ENCODE results near the gene ZIC5. TPM values are rescaled to one million over a fixed set of nuclear protein-coding genes. Genes with fewer than 3 reads are reported as not detected.

The ZIC5 gene
- total RNA-seq, 1 experiment from 2014 or later: not detected

GRCh38 chr13:99935772-99936171 is 35.8 kb downstream of the ZIC5 start:
- Histone ChIP-seq H3K4me1 (replicated peaks) (no peaks in the 10 kb centered on the region), H3K27me3 (replicated peaks) (peaks cover 92% of the 10 kb centered on the region), H3K36me3 (no peaks in the 10 kb centered on the region), H3K9me3 (replicated peaks) (peaks cover 13% of the 10 kb centered on the region), H3K4me3 (no peak overlapping the region), H3K27ac (no peak overlapping the region)
- DNase-seq (ENCODE audit: low read depth in 1 of 2, low spot score in 2 of 2): no peak

- H3K27ac ChIP-seq: no peak overlapping the region
- peaks cover 77% of the 10 kb centered on the region for H3K27me3 ChIP-seq (replicated peaks)
- no peak overlapping the region for H3K4me3 ChIP-seq
- no peak for DNase-seq (ENCODE audit: low read depth in 1 of 2, low spot score in 2 of 2)
- H3K36me3 ChIP-seq: no peaks in the 10 kb centered on the region
- no peaks in the 10 kb centered on the region for H3K4me1 ChIP-seq (replicated peaks)
- H3K9me3 ChIP-seq (replicated peaks): peaks cover 13% of the 10 kb centered on the region
These were observed 38.7 kb downstream of the ZIC5 start for GRCh38 chr13:99932912-99933311.

- no peak for DNase-seq (ENCODE audit: low read depth in 1 of 2, low spot score in 2 of 2)
- H3K36me3 ChIP-seq: no peaks in the 10 kb centered on the region
- H3K4me3 ChIP-seq: no peak overlapping the region
- peaks cover 77% of the 10 kb centered on the region for H3K27me3 ChIP-seq (replicated peaks)
- no peak overlapping the region for H3K27ac ChIP-seq
- H3K4me1 ChIP-seq (replicated peaks): 0 out of 2 replicates have a peak, but pooled peaks cover 3% of the 10 kb centered on the region
- H3K9me3 ChIP-seq (replicated peaks): peaks cover 9% of the 10 kb centered on the region
These were observed 40.6 kb downstream of the ZIC5 start for GRCh38 chr13:99930925-99931324.

DNA sequence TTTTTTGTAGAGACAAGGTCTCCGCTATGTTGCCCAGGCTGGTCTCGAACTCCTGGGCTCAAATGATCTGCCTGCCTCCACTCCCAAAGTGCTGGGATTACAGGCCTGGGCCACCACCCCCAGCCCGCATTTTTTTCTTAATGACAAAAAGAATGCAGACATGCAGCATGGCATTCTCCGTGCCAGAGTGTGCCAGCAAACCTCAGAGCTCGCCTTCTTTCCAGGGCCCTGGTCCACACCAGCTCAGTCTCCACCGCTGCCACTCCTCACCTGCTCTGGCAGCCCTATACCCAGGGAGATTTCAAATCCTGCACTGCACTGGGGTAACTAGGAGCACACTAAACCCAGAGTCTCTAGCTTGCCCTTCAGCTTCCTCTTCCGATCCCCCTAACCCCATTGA is 41.7 kb downstream of the ZIC5 start:
- 0 out of 2 replicates have a peak, but pooled peaks cover 3% of the 10 kb centered on the region for H3K4me1 ChIP-seq (replicated peaks)
- no peak for DNase-seq (ENCODE audit: low read depth in 1 of 2, low spot score in 2 of 2)
- peaks cover 7% of the 10 kb centered on the region for H3K9me3 ChIP-seq (replicated peaks)
- H3K27ac ChIP-seq: no peak overlapping the region
- no peak overlapping the region for H3K4me3 ChIP-seq
- H3K36me3 ChIP-seq: no peaks in the 10 kb centered on the region
- H3K27me3 ChIP-seq (replicated peaks): peaks cover 77% of the 10 kb centered on the region

GRCh38 chr13:99926014-99926731 is 45.4 kb downstream of the ZIC5 start:
- Histone ChIP-seq H3K4me1 (replicated peaks) (0 out of 2 replicates have a peak, but pooled peaks cover 3% of the 10 kb centered on the region), H3K27me3 (replicated peaks) (peaks cover 75% of the 10 kb centered on the region), H3K9me3 (replicated peaks) (peaks cover 3% of the 10 kb centered on the region), H3K4me3 (no peak overlapping the region), H3K36me3 (no peaks in the 10 kb centered on the region), H3K27ac (no peak overlapping the region)
- DNase-seq (ENCODE audit: low read depth in 1 of 2, low spot score in 2 of 2): no peak

DNA sequence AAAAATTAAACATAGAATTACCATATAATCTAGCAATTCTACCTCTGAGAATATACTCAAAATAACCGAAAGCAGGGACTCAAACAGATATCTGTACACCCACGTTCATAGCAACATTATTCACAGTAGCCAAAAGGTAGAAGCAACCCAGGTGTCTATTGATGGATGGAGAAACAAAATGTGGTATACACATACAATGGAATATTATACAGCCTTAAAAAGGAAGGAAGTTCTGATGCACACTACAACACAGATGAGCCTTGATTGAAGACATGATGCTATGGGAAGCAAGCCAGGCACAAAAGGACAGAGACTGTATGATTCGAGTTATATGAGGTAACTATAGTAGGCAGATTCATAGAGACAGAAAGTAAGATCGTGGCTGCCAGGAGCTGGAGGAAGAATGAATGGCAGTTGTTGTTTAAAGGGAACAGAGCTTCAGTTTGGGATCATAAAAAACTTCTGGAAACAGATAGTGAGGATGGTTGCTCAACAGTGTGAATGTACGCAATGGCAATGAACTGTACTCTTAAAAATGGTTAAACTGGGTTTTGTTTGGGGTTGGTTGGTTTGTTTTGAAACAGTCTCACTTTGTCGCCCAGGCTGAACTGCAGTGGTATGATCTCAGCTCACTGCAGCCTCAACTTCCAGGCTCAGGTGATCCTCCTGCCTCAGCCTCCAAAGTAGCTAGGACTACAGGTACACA is 47.5 kb downstream of the ZIC5 start:
- H3K27me3 ChIP-seq (replicated peaks): peaks cover 73% of the 10 kb centered on the region
- 0 out of 2 replicates have a peak, but pooled peaks cover 3% of the 10 kb centered on the region for H3K4me1 ChIP-seq (replicated peaks)
- H3K27ac ChIP-seq: no peak overlapping the region
- no peak for DNase-seq (ENCODE audit: low read depth in 1 of 2, low spot score in 2 of 2)
- peaks cover 3% of the 10 kb centered on the region for H3K9me3 ChIP-seq (replicated peaks)
- no peak overlapping the region for H3K4me3 ChIP-seq
- H3K36me3 ChIP-seq: no peaks in the 10 kb centered on the region

DNA sequence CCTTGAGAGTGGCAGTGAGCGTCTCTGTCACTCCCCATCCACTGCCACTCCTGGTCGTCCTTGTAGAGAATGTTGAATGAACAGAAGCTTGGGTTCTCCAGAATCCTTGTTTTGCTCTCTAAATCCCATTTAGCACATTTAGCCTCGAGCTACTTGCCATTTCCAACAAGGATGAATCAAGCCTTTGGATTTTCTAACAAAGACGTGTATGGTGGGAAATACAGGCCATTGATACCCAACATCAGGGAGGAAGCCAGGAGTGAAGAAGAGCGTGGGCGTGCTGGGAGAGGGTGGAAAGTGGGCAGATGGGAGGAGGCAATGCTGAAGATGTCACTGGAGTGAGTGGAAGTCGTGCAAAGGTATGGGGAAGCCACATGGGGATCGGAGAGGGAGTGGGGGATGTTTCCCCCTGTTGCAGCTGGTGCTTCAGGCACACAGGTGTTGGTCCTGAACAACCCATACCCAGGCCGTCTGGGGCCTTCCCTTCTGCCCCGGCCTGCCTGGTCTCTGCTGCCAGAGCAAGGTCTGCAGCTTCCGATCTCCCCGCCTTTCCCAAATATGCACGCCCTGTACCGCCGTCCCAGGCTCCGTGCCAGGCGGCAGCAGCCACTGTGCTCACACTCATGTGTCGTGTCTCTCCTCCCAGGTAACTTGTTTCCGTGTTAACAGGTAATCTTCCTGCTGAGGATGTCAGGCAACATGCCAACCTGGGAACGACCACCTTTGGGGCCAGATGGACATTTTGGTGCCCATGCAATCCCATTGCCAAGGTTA is 48.7 kb downstream of the ZIC5 start:
- Histone ChIP-seq H3K36me3 (no peaks in the 10 kb centered on the region), H3K27ac (no peak overlapping the region), H3K4me3 (no peak overlapping the region), H3K27me3 (replicated peaks) (peaks cover 77% of the 10 kb centered on the region), H3K4me1 (replicated peaks) (0 out of 2 replicates have a peak, but pooled peaks cover 3% of the 10 kb centered on the region), H3K9me3 (replicated peaks) (peaks cover 3% of the 10 kb centered on the region)
- no peak for DNase-seq (ENCODE audit: low read depth in 1 of 2, low spot score in 2 of 2)

DNA sequence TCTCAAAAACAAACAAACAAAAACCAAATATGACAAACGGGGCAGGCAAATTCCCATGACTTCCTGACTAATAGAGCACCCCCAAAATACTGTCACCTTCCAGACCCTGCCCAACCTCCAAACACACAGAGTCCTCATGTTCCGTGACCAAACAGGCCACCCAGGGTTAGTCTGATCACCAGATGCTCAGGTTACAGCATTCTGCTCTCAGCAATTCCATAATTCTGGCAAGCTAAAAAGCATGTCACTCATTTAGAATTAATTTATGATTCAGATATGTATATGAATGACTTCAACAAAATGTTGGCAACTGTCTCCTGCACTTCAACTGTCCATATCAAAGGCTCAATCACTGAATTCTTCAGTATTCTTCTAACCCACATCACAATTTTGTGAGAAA is 52.4 kb downstream of the ZIC5 start:
- no peaks in the 10 kb centered on the region for H3K36me3 ChIP-seq
- no peak overlapping the region for H3K27ac ChIP-seq
- no peak overlapping the region for H3K4me3 ChIP-seq
- no peaks in the 10 kb centered on the region for H3K4me1 ChIP-seq (replicated peaks)
- H3K27me3 ChIP-seq (replicated peaks): peaks cover 76% of the 10 kb centered on the region
- no peak for DNase-seq (ENCODE audit: low read depth in 1 of 2, low spot score in 2 of 2)
- H3K9me3 ChIP-seq (replicated peaks): peaks cover 3% of the 10 kb centered on the region

DNA sequence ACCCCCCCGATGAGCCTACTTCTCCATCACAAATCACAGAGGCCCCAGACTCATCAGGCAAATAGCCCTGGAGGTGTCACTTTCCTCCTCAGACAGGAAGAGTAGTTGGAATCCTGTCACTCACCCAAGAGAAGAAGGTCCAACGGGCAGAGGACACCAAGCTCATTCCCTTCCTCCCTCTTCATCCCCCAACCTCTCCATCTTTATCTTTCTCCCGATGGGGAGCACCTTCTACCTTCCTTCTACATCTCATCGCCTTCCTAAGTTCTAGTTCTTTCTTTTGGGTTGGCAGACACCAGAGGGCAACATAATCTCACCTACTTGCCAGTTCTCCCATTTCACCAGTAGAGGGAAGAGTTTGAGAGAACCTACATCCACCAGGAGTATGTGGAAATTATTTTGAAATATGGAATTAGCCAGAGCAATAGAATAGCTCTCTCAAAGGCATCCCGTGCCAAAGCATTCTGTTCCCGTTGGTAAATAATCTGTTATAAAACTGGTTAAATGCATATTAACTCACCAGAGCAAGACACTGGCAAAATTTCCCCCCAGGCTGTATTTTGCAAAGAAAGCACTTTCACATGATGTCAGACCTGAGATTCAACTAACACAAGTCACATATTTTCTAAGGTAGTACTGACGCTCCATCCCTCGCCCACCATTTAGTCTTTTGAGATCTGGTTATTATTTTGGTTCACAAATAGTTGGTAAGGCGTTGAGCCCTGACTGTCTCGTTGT is 55.0 kb downstream of the ZIC5 start:
- Histone ChIP-seq H3K9me3 (replicated peaks) (no peaks in the 10 kb centered on the region), H3K27ac (no peak overlapping the region), H3K4me3 (no peak overlapping the region), H3K27me3 (replicated peaks) (peaks cover 79% of the 10 kb centered on the region), H3K4me1 (replicated peaks) (no peaks in the 10 kb centered on the region), H3K36me3 (no peaks in the 10 kb centered on the region)
- peak in 1 of 2 experiments; percentile 90 for DNase-seq (ENCODE audit: low read depth in 1 of 2, low spot score in 2 of 2)

DNA sequence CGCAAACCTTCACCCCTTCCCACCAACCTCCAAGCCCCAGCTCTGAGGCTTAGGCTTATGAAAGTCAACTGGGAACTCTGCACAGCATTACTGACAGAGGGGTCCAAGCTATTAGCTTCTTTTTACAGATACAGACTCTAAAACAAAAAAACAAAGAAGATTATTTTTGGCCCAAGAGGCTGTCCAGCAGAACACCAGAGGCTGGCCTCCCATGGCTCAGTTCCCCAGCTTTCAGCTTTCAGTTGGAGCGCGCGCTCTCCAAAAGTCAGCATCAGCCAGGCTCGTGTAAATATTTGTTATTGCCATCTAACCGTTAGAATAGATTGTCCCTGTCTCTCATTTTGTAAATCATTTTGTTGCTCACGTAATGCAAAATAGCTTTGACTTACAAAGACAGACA is 58.4 kb downstream of the ZIC5 start:
- H3K36me3 ChIP-seq: no peaks in the 10 kb centered on the region
- H3K9me3 ChIP-seq (replicated peaks): no peaks in the 10 kb centered on the region; the same call in 1 of the 2 replicates
- no peak overlapping the region for H3K4me3 ChIP-seq
- H3K4me1 ChIP-seq (replicated peaks): no peaks in the 10 kb centered on the region
- H3K27me3 ChIP-seq (replicated peaks): peaks cover 89% of the 10 kb centered on the region
- no peak for DNase-seq (ENCODE audit: low read depth in 1 of 2, low spot score in 2 of 2)
- H3K27ac ChIP-seq: no peak overlapping the region

Other genes with a start within 250 kb of the ZIC5 start
- gene ZIC2, start 10.0 kb upstream of the ZIC5 start, total RNA-seq (2014; rRNA removed; shearing (Covaris generic)): 0.32 TPM in 1 of 2 replicates, not detected in the other
- gene PCCA, start 117.3 kb upstream of the ZIC5 start, total RNA-seq (2014; rRNA removed; shearing (Covaris generic)): 28.3 and 29.7 TPM in 2 replicates